ENCODE measurements around the gene SCLT1.

Gene SCLT1

DNA sequence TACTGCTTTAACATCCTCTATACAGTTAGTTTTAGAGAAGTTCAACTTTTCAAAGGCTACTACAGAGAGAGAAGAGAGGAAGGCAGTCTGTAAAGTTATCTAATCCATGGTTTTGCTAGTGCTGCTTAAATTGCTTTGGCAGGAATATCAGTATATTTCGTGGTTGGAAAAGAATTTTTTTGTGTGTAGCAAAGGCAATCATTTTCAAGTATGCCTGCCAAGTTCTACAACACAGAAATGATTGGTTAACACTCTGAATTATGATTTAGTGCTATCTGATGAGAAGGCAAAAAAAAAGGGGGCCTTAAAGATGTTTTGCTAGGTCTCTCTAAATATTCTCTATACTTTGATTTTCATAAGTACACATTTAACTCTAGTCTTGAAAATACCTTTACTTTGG lies 150.7 kb downstream of the SCLT1 start:
- Histone ChIP-seq H3K4me2 (no peak overlapping the region), H3K9me3 (no peaks in the 10 kb centered on the region; the same call in 1 of the 2 replicates), H3K9ac (no peak overlapping the region), H3K27ac (no peak overlapping the region), H3K4me1 (no peaks in the 10 kb centered on the region), H3K27me3 (no peaks in the 10 kb centered on the region), H4K20me1 (no peaks in the 10 kb centered on the region), H3K4me3 (no peak overlapping the region), H3K36me3 (peaks cover 16% of the 10 kb centered on the region; the same call in 1 of the 2 replicates)
- no peak for TF ChIP-seq Cebpa-rat (IDR thresholded peaks at IDR 0.05)

DNA sequence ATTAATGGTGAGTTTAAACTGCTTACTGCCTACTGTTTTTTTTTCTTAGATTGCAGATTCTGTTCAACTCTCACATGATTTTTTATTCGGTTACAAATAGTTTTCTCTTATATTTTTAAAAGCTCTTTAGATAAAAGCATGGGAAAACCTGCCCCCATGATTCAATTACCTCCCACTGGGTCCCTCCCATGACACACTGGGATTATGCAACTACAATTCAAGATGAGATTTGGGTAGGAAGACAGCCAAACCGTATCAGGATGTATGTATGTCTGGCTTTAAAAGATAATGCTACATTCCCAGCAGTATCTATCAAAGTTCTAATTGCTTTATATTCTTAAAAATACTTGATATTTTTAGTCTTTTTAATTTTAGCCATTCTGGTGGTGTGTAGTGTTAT lies 152.4 kb downstream of the SCLT1 start:
- Histone ChIP-seq H4K20me1 (no peaks in the 10 kb centered on the region), H3K27me3 (no peaks in the 10 kb centered on the region), H3K9me3 (no peaks in the 10 kb centered on the region; the same call in 1 of the 2 replicates), H3K4me1 (no peaks in the 10 kb centered on the region), H3K36me3 (peaks cover 16% of the 10 kb centered on the region; the same call in 1 of the 2 replicates), H3K4me3 (no peak overlapping the region), H3K4me2 (no peak overlapping the region), H3K9ac (no peak overlapping the region), H3K27ac (no peak overlapping the region)
- no peak for TF ChIP-seq Cebpa-rat (IDR thresholded peaks at IDR 0.05)

DNA sequence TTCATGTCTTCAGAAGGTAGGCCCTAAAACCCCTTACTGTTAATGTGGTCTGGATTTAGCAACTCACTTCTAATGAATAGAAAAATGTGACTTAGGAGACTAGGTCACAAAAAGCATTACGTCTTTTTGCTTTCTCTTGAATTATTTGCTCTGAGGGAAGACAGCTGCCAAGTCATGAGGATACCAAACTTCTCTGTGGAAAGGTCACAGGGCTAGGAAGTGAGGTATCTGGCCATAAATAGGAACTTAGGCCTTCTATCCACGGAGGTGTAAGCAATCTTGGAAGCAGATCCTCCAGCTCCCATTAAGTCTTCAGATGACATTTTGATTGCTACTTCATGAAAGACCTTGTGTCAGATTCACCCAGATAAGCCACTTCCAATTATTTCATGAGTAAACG lies 163.3 kb downstream of the SCLT1 start:
- H3K9me3 ChIP-seq: peaks cover 5% of the 10 kb centered on the region; the same call in 1 of the 2 replicates
- TF ChIP-seq Cebpa-rat (IDR thresholded peaks at IDR 0.05): no peak
- no peaks in the 10 kb centered on the region for H3K27me3 ChIP-seq
- H3K9ac ChIP-seq: no peak overlapping the region
- no peak overlapping the region for H3K4me2 ChIP-seq
- no peak overlapping the region for H3K27ac ChIP-seq
- no peaks in the 10 kb centered on the region for H3K4me1 ChIP-seq
- peaks cover 13% of the 10 kb centered on the region; the same call in 1 of the 2 replicates for H3K36me3 ChIP-seq
- H4K20me1 ChIP-seq: no peaks in the 10 kb centered on the region
- no peak overlapping the region for H3K4me3 ChIP-seq

DNA sequence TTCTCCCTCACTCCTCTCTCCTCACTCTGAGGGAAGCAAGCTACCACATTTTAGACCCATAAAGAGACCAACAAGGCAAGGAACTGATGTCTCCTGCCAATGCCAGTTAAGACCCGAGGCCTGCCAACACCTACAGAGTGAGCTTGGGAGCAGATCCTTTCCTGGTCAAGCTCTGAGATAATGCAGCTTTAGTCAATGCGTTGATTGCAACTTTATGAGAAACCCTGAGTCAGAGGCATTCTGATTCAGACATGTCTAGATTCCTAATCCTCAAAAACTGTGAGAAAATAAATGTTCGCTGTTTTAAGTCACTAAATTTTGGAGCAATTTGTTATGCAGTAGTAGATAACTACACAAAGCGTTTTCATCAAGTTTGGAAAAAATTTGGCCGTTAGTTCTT lies 168.4 kb downstream of the SCLT1 start:
- TF ChIP-seq Cebpa-rat (IDR thresholded peaks at IDR 0.05): no peak
- Histone ChIP-seq H3K4me2 (no peak overlapping the region), H4K20me1 (no peaks in the 10 kb centered on the region), H3K4me1 (no peaks in the 10 kb centered on the region), H3K9me3 (peaks cover 5% of the 10 kb centered on the region; the same call in 1 of the 2 replicates), H3K27ac (no peak overlapping the region), H3K4me3 (no peak overlapping the region), H3K27me3 (no peaks in the 10 kb centered on the region), H3K36me3 (peaks cover 13% of the 10 kb centered on the region; the same call in 1 of the 2 replicates), H3K9ac (no peak overlapping the region)

DNA sequence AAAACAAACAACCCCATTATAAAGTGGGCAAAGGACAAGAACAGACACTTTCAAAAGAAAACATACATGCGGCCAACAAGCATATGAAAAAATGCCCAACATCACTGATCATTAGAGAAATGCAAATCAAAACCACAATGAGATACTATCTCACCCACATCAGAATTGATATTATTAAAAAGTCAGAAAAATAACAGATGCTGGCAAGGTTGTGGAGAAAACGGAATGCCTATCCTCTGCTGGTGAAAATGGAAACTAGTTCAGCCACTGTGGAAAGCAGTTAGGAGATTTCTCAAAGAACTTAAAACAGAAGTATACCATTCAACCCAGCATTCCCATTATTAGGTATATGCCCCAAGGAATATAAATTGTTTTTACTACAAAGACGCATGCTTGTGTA lies 171.4 kb downstream of the SCLT1 start:
- Histone ChIP-seq H3K9me3 (peaks cover 5% of the 10 kb centered on the region; the same call in 1 of the 2 replicates), H3K4me2 (no peak overlapping the region), H3K27ac (no peak overlapping the region), H4K20me1 (no peaks in the 10 kb centered on the region), H3K36me3 (peaks cover 11% of the 10 kb centered on the region; the same call in 1 of the 2 replicates), H3K4me1 (no peaks in the 10 kb centered on the region), H3K4me3 (no peak overlapping the region), H3K9ac (no peak overlapping the region), H3K27me3 (no peaks in the 10 kb centered on the region)
- TF ChIP-seq Cebpa-rat (IDR thresholded peaks at IDR 0.05): no peak

DNA sequence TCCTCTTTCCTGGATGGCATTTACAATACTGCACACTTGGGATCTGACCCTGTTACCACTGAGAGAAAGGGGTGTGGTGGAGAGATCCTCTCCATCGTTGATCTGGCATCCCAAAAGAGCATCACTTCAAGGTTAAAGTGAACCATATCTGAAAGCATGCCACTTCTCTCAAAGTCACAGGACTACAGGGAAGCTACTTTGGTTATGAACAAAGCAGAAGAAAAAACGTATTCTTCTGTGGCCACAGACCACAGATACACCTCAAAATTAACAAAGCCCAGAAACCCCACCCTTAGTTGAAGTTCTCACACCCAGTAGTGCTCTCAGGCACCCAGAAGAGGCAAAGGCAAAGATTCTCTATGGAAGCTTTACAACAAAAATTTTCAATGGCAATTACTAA lies 175.6 kb downstream of the SCLT1 start:
- no peak overlapping the region for H3K4me3 ChIP-seq
- no peaks in the 10 kb centered on the region for H3K9me3 ChIP-seq
- 0 out of 2 replicates have a peak, but pooled peaks cover 4% of the 10 kb centered on the region for H3K36me3 ChIP-seq
- no peaks in the 10 kb centered on the region for H3K27me3 ChIP-seq
- no peaks in the 10 kb centered on the region for H4K20me1 ChIP-seq
- no peak for TF ChIP-seq Cebpa-rat (IDR thresholded peaks at IDR 0.05)
- no peak overlapping the region for H3K27ac ChIP-seq
- no peak overlapping the region for H3K4me2 ChIP-seq
- H3K4me1 ChIP-seq: 0 out of 2 replicates have a peak, but pooled peaks cover 5% of the 10 kb centered on the region
- H3K9ac ChIP-seq: no peak overlapping the region

DNA sequence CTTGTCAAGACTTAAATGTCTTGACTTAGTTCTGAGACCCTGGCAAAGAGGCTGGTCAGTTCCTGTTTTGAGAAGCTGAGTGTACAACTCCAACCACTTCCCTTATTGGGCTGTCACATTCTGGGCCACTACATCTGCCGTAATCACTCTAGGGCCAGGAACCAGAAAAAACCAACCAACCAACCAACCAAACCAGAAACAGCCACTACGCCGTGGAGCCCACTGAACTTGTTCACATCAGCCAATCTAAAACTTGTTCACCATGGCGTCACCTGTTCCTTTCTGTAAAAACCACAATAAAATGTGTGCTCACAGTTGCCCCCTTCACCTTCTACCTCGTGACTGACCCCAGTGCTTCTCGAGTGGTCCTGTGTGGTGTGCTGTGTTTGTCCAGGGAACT lies 176.5 kb downstream of the SCLT1 start:
- Histone ChIP-seq H3K27ac (no peak overlapping the region), H3K9me3 (no peaks in the 10 kb centered on the region), H4K20me1 (no peaks in the 10 kb centered on the region), H3K4me3 (no peak overlapping the region), H3K27me3 (no peaks in the 10 kb centered on the region), H3K4me2 (no peak overlapping the region), H3K9ac (no peak overlapping the region), H3K4me1 (0 out of 2 replicates have a peak, but pooled peaks cover 5% of the 10 kb centered on the region), H3K36me3 (0 out of 2 replicates have a peak, but pooled peaks cover 4% of the 10 kb centered on the region)
- no peak for TF ChIP-seq Cebpa-rat (IDR thresholded peaks at IDR 0.05)

DNA sequence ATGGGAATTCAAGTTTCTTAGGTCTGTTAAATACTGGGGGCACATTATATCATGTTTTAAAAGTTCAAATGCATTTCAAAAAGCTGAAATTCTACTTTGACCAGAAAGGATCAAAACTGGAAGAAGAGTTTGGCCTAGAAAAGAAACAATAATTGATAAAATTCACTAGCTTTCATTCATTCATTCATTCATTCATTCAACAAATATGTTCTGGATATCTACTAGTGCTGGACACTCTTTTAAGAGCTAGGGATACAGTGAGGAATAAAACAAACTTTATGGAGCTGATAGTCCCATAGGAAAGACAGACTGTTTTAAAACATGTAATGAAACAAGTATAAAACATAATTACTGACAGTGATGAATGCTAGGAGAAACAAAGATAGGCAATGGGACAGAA lies 177.8 kb downstream of the SCLT1 start:
- Histone ChIP-seq H4K20me1 (no peaks in the 10 kb centered on the region), H3K27ac (no peak overlapping the region), H3K9me3 (no peaks in the 10 kb centered on the region), H3K4me1 (0 out of 2 replicates have a peak, but pooled peaks cover 5% of the 10 kb centered on the region), H3K4me3 (no peak overlapping the region), H3K9ac (no peak overlapping the region), H3K4me2 (no peak overlapping the region), H3K36me3 (0 out of 2 replicates have a peak, but pooled peaks cover 4% of the 10 kb centered on the region), H3K27me3 (no peaks in the 10 kb centered on the region)
- no peak for TF ChIP-seq Cebpa-rat (IDR thresholded peaks at IDR 0.05)

DNA sequence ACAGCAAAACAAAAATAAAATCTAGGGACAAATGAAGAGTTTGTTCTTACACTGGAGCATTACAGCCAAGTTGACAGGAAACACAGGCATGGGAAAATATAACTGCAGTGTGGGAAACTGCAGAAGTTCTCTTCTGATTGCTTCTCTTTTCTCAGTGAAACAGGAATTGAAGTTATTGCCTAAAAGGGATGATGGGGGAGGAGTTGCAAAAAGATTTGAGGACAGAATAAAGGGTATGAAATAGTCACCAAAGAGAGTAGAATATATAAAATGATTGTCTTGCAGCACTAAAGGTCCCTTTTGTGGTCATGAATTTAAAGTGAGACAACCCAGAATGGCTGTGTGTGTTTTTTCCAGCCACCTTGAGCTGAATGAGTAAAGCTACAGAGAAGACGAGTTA lies 180.1 kb downstream of the SCLT1 start:
- H3K9me3 ChIP-seq: no peaks in the 10 kb centered on the region
- H3K4me3 ChIP-seq: no peak overlapping the region
- 0 out of 2 replicates have a peak, but pooled peaks cover 4% of the 10 kb centered on the region for H3K36me3 ChIP-seq
- H3K4me2 ChIP-seq: no peak overlapping the region
- no peak for TF ChIP-seq Cebpa-rat (IDR thresholded peaks at IDR 0.05)
- H3K9ac ChIP-seq: no peak overlapping the region
- H4K20me1 ChIP-seq: no peaks in the 10 kb centered on the region
- 0 out of 2 replicates have a peak, but pooled peaks cover 5% of the 10 kb centered on the region for H3K4me1 ChIP-seq
- H3K27me3 ChIP-seq: no peaks in the 10 kb centered on the region
- no peak overlapping the region for H3K27ac ChIP-seq

DNA sequence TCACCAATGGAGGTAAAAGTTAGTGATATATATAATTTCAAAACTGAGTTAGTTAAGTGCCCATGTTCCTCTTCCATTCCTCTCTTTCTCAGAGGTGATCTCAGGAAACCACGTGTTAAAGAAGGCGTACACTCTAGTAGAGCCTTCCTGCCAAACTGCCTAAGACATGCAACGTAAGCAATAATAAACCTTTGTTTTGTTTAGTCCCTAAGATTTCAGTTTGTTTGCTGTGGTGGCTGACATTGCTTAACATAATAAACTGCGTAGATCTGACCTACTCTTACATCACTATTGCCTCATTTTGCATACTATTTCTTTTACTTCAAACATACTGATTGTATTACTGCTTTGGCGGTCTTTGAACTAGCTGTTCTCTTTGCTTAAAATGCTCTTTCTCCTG lies 184.6 kb downstream of the SCLT1 start:
- H3K4me1 ChIP-seq: 0 out of 2 replicates have a peak, but pooled peaks cover 5% of the 10 kb centered on the region
- H3K27me3 ChIP-seq: no peaks in the 10 kb centered on the region
- no peaks in the 10 kb centered on the region for H3K36me3 ChIP-seq
- H3K4me2 ChIP-seq: no peak overlapping the region
- no peak for TF ChIP-seq Cebpa-rat (IDR thresholded peaks at IDR 0.05)
- H3K27ac ChIP-seq: no peak overlapping the region
- no peak overlapping the region for H3K4me3 ChIP-seq
- H4K20me1 ChIP-seq: no peaks in the 10 kb centered on the region
- no peak overlapping the region for H3K9ac ChIP-seq
- H3K9me3 ChIP-seq: no peaks in the 10 kb centered on the region

DNA sequence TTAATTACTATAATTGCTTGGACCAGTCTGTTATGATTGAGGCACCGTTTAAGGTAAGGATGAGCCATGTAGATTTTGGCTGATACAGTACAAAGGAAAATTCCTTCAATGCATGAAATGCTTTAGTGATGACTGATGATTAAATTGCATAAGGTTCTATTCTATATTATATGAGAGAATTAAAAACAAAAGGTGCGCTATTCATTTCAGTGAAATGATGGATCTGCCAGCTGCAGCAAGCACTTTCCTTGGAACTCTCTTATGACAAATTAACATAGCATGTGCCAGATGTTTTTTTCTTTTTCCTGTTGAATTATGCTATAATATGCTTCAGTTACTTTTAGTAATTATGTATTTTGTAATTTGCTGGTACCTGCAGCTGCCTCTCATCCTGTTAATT lies 185.4 kb downstream of the SCLT1 start:
- no peaks in the 10 kb centered on the region for H3K36me3 ChIP-seq
- no peak overlapping the region for H3K9ac ChIP-seq
- no peak overlapping the region for H3K4me3 ChIP-seq
- H3K4me2 ChIP-seq: no peak overlapping the region
- no peaks in the 10 kb centered on the region for H3K9me3 ChIP-seq
- H3K27ac ChIP-seq: no peak overlapping the region
- no peaks in the 10 kb centered on the region for H3K4me1 ChIP-seq
- H4K20me1 ChIP-seq: no peaks in the 10 kb centered on the region
- no peaks in the 10 kb centered on the region for H3K27me3 ChIP-seq
- no peak for TF ChIP-seq Cebpa-rat (IDR thresholded peaks at IDR 0.05)

Measured in BLaER1 (cell line).